ENCODE measurements around the gene TBC1D8B. TPM values are rescaled to one million over a fixed set of nuclear protein-coding genes. Genes with fewer than 3 reads are reported as not detected.

Gene TBC1D8B
- total and polyA plus RNA-seq, 2 of the 8 experiments (the other 6 are each of a cell fraction or from before 2014, with no cell fraction given) = 0.91 to 8.4 TPM

DNA sequence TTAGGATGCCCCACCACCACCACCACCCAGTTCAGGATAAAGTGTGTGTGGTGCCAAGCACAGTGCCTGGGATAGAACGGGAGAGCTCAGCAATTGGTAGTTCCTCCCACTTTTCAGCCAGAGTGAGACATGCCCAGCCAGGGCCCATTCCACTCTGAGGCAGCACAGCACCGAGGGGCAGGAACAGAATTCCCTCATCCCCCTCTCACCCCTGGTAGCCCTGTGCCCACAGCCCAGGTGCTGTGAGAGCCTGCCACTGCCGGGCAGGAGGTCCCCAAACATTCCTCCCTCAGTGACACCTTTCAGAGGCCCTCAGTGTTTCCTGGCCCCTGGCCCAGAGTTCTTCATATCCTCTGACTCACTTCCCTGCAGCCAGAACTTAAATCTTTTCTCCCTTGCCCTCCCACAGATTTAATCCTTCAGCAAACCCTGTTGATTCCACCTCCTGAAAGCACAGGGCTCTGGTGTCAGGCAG lies 92.5 kb downstream of the TBC1D8B start:
- H2BK5ac ChIP-seq (ENCODE audit: low read depth, low read length) = no peak overlapping the region
- H3K4me1 ChIP-seq (replicated peaks in 1 of 4; ENCODE audit: control insufficient read depth in 3 of 4, insufficient read depth in 4 of 4, low read length in 3 of 4) = no peaks in the 10 kb centered on the region; a peak in 1 of 7 replicates
- no peak overlapping the region for H3K4me3 ChIP-seq (ENCODE audit: extremely low read depth in 1 of 4, insufficient read depth in 2 of 4, low read depth in 3 of 4, low read length in 4 of 4)
- no peaks in the 10 kb centered on the region for H3K23me2 ChIP-seq (ENCODE audit: low read depth, low read length)
- H4K8ac ChIP-seq (ENCODE audit: extremely low read depth, insufficient read depth, low read length) = no peak overlapping the region
- H4K20me1 ChIP-seq (replicated peaks in 1 of 2; ENCODE audit: control insufficient read depth in 1 of 2, insufficient read depth in 2 of 2, low read length in 2 of 2) = no peaks in the 10 kb centered on the region
- 0 out of 2 replicates have a peak overlapping the region, but pooled peaks have one; percentile 85 for H2AFZ ChIP-seq (ENCODE audit: low read length)
- no peak overlapping the region for H3K14ac ChIP-seq (ENCODE audit: insufficient read length)
- H3K23ac ChIP-seq (ENCODE audit: insufficient read length) = no peak overlapping the region
- no peak overlapping the region for H3K56ac ChIP-seq (replicated peaks; ENCODE audit: insufficient read length, low read depth, low read length)
- H2BK120ac ChIP-seq (replicated peaks; ENCODE audit: low read depth, low read length) = no peak overlapping the region
- FAIRE-seq (no peak), DNase-seq (ENCODE audit: low read depth in 1 of 2, low spot score in 2 of 2) (no peak)
- WGBS, 2 experiments (ENCODE audit: extremely low coverage in 1 of 2, insufficient coverage in 1 of 2, insufficient read length in 1 of 2, insufficient replicate concordance in 2 of 2, low coverage in 1 of 2, low lambda C conversion rate in 2 of 2, missing lambda C conversion rate in 1 of 2) = 88% methylated on average over 2 of the region's 3 CpGs; no CpG with 5 or more reads in 1 of the 2 experiments
- no peak overlapping the region for H4K5ac ChIP-seq (ENCODE audit: insufficient read length, low read depth, low read length)
- no peak overlapping the region for H3K18ac ChIP-seq (ENCODE audit: extremely low read depth, low read length)
- no peaks in the 10 kb centered on the region for H3K36me3 ChIP-seq (ENCODE audit: control insufficient read depth in 2 of 4, insufficient read depth in 4 of 4, low read length in 3 of 4)
- H3K4me2 ChIP-seq (ENCODE audit: insufficient read depth in 1 of 2, low read depth in 2 of 2, low read length in 2 of 2) = no peak overlapping the region
- ChIA-PET CTCF (ENCODE audit: partially characterized antibody) (interaction anchor here (0.6 to 5.1 kb wide), 22 partner anchors 9 to 999 kb away, joined by 3 to 36 read pairs (median 4); partner anchors contain the start of gene RIPPLY1), POLR2A (ENCODE audit: partially characterized antibody) (no interaction called here)
- H3K4ac ChIP-seq (replicated peaks; ENCODE audit: insufficient read length, low read depth, low read length) = no peak overlapping the region
- H4K91ac ChIP-seq (replicated peaks; ENCODE audit: insufficient read length, low read length) = no peak overlapping the region
- H3K79me1 ChIP-seq (ENCODE audit: low read depth, low read length) = no peaks in the 10 kb centered on the region
- H2BK12ac ChIP-seq (ENCODE audit: low read depth, low read length) = no peak overlapping the region
- no peak overlapping the region for H2BK20ac ChIP-seq (ENCODE audit: low read length)
- no peaks in the 10 kb centered on the region for H3K79me2 ChIP-seq (ENCODE audit: control insufficient read depth in 1 of 2, insufficient read depth in 2 of 2, low read length in 2 of 2)
- no peaks in the 10 kb centered on the region for H3K27me3 ChIP-seq (replicated peaks in 1 of 4; ENCODE audit: control insufficient read depth in 3 of 4, extremely low read depth in 1 of 4, insufficient read depth in 3 of 4, low read length in 3 of 4)
- H2AK5ac ChIP-seq (ENCODE audit: low read depth, low read length) = no peak overlapping the region
- H3K9ac ChIP-seq (replicated peaks in 1 of 4; ENCODE audit: extremely low read depth in 1 of 4, low read depth in 3 of 4, low read length in 3 of 4) = no peak overlapping the region
- no peak overlapping the region for H3K27ac ChIP-seq (ENCODE audit: low read depth, low read length)
- no peak overlapping the region for H2BK15ac ChIP-seq (ENCODE audit: low read length)
- H3K9me3 ChIP-seq (ENCODE audit: insufficient read depth in 2 of 2, low read depth in 1 of 2, low read length in 1 of 2) = no peaks in the 10 kb centered on the region
- TF ChIP-seq PHF8 (conservative IDR thresholded peaks at IDR 0.05; ENCODE audit: low read depth, low read length) (no peak), RFX5 (IDR thresholded peaks at IDR 0.05; ENCODE audit: borderline replicate concordance, low read depth, low read length) (no peak), ASH2L (IDR thresholded peaks at IDR 0.05; ENCODE audit: low read length) (no peak), RXRA (IDR thresholded peaks at IDR 0.05; ENCODE audit: insufficient read depth, low read depth, low read length) (no peak), HDAC2 (IDR thresholded peaks at IDR 0.05; ENCODE audit: borderline replicate concordance in 1 of 2, low read depth in 2 of 2, low read length in 2 of 2) (no peak), SIN3A (conservative IDR thresholded peaks at IDR 0.05 in 1 of 2, IDR thresholded peaks at IDR 0.05 in 1 of 2; ENCODE audit: low read depth in 1 of 2, low read length in 2 of 2) (no peak), MAFK (IDR thresholded peaks at IDR 0.05; ENCODE audit: low read depth, low read length) (no peak), ZNF274 (IDR thresholded peaks at IDR 0.05; ENCODE audit: borderline replicate concordance, extremely low read depth, low read length) (no peak), EZH2 (IDR thresholded peaks at IDR 0.05; ENCODE audit: low read depth, low read length, severe bottlenecking) (no peak)
- TF ChIP-seq, protein P1, sequence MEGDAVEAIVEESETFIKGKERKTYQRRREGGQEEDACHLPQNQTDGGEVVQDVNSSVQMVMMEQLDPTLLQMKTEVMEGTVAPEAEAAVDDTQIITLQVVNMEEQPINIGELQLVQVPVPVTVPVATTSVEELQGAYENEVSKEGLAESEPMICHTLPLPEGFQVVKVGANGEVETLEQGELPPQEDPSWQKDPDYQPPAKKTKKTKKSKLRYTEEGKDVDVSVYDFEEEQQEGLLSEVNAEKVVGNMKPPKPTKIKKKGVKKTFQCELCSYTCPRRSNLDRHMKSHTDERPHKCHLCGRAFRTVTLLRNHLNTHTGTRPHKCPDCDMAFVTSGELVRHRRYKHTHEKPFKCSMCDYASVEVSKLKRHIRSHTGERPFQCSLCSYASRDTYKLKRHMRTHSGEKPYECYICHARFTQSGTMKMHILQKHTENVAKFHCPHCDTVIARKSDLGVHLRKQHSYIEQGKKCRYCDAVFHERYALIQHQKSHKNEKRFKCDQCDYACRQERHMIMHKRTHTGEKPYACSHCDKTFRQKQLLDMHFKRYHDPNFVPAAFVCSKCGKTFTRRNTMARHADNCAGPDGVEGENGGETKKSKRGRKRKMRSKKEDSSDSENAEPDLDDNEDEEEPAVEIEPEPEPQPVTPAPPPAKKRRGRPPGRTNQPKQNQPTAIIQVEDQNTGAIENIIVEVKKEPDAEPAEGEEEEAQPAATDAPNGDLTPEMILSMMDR (IDR thresholded peaks at IDR 0.05; ENCODE audit: control extremely low read depth in 1 of 3, insufficient read depth in 1 of 3, low read depth in 1 of 3, low read length in 3 of 3) = no peak

Measured in H1 (cell line).